ENCODE data around the gene ECT2L.
A peak's percentile ranks its signal among the peaks of the same experiment; 100 is the strongest.

The ECT2L gene, protein sequence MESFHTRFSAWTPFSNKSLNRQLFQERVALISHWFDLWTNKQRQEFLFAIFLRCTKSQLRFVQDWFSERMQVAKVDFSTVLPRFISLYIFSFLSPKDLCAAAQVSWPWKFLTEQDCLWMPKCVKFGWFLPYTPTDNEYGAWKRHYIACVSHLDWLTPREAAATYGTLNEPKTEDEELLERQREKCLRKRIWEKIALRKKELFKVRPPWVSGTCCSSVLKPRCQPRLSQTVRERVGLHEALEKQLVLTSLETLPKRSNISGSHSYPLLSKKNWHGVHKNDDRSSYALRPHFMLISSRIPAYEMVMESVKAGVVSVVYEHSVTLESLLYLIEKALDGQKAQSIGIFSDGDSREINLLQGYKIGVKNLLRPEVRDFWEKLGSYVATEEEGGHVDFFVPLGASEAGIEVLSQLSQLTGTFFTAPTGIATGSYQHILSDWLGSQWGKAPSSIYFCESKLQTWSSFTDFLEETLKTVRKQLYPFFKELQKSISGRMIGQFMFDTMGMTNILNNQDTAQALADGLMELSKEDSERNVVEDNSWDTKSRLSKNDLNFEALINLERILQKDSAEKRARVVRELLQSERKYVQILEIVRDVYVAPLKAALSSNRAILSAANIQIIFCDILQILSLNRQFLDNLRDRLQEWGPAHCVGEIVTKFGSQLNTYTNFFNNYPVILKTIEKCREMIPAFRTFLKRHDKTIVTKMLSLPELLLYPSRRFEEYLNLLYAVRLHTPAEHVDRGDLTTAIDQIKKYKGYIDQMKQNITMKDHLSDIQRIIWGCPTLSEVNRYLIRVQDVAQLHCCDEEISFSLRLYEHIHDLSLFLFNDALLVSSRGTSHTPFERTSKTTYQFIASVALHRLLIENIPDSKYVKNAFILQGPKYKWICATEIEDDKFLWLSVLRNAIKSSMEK

DNA sequence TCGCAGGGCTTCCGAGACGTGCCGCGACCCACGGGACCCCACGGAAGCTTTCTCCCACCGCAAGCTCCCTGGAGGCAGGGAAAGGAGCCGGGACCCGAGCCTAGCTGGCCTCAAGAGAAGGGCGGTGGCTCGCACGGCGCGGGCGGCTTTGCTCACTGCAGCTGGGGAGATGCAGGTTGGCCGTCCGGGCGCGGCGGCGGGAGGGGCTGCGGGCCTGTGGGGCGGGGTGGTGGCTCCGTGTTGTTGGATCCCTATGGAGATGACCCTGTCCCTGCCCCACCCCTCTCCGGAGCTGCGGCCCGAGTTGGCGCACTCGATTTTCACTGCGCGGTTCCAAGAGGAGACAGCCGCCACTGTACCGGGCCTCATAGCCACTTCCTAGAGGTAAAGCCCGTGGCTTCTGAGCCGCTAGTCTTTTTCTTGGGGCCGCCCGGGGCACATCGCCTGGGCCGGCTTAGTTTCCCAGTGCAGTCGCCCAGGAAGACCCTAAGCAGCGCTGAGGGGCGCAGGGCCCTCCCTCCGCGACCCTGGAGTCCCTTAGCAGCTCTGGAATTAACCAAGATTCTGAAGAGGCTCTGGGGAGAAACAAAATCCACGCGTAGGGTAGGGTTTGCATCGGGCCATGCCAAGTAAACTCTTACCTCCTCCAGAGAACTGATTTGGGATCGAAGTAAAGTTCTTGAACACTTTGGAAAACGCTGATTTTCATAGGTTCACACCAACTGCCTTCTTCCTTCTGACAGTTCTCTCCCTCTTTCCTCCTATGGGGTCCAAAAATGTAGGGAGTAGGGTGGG lies at the start of gene ECT2L:
Gene ECT2L (plus strand): TSS at position 279 of the 795 bp plus-strand sequence. CDS start 17,188 bp downstream, outside the sequence.
- DNase-seq (ENCODE audit: low spot score), result peak; percentile 89

DNA sequence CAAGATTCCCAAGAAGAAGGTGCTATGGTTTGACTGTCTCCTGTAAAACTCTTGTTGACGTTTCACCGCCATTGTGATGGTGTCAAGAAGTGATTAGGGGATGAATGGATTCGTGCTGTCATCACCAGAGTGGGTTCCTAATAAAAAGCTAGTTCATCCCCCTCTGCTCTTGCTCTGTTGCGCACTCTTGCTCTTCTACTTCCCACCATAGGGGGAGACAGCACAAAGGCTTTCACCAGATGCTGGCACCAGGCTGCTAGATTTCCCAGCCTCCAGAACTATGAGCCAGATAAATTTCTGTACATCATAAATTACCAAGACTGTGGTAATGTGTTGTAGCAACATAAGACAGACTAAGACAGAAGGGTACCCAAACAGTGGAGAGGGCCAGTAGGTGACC lies 43.9 kb upstream of the ECT2L start:
- DNase-seq (ENCODE audit: low spot score), result peak; percentile 20

DNA sequence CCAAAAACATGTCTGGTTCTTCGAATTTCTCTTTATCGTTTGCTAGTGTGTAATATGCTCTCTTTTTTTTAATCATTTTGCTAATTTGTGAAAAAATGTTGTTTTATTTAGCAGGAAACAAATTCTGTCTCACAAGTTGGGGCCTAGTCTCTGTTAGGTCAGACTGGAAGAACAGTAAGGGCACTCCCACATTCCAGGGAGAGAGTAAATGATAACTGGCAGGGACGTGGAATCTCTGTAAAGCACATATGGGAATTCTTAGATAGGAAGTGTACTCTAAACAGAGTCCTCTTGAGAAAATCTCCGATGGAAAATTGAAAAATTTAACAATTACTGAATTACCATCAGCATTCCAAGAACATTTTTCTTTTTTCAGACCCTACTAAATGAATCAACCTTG lies 38.8 kb upstream of the ECT2L start:
- peak; percentile 27 for DNase-seq (ENCODE audit: low spot score)

DNA sequence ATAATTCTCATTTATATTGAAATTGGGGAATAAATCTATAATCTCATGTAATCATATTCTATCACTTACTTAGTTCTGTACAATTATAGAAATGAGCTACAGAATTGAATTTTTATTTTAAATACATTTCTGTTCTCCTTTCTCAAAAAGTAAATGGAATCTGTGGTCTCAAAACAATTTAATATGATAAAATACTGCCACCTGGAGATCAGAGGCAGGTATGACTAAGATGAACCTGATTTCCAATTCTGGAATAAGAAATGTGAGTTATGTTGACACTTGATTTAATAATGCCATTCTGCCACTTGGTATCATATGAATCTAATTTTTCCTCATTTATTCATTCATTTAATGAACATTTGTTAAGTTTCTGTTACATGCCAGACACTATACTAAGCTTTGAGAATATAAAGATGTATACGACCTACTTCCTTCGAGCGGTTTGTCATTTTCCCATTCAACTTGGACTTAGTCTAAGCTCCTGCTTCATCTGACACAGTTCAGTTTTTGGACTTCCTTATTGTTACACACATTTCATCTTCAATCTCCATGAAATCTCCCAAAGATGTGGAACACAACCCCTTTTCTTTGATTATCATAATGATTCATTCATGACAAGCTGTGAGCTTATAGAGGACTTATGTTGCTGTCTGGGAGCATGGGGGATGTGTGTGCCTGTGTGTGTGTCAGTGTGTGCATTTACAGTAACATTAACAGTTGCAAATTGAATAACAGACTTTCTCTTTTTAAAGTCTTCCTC lies 29.8 kb upstream of the ECT2L start:
- peak; percentile 50 for DNase-seq (ENCODE audit: low spot score)

DNA sequence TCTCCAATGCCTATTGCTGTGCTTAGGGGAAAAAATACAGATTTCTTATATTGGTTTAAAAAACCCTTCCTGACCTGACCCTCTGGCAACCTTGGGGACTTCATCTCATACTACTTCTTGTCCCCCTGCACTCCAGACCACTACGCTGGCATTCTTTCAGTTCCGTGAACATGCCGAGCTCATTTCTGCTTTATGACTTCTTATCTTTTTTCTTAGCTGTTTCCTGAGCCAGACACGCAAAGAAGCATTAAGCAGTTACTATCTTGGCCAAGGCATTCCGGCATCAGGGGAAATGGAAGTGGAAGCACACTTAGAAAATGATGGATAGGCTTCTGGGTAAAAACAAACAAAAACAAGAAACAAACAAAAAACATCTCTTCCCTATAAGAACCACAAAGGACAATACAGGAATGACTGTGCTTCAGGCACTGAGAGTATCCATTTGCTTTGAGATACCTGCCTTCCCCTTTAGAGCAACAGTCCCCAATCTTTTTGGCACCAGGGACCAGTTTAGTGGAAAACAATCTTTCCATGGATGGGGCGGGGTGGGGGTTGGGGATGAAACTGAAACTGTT lies 26.7 kb upstream of the ECT2L start:
- DNase-seq (ENCODE audit: low spot score), result no peak

DNA sequence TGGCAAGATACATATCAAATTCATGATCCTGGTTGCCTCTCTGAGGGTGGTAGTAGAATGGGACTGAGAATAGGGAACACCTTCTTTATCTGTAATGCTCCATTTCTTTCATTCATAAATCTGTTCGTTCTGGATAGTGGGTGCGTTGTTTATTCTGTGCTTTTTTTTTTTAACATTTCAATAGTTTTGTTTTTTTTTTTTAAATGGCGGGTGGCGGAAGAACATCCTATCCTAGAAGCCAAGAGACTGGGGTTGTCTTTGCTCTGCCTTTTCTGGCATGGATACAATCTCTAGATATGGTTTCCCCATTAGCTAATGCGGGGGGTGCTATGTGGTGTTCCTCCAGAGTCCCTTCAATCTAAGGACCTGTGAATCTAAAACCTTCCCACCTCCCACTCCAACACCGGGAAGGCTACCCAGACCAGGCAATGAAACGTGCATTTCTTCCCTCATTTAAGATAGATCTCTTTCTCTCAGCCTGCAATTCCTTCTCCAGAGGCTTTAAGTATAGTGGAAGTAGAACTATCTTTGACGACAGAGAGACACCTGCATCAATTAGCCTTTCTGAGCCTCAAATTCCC lies 23.2 kb upstream of the ECT2L start:
- DNase-seq (ENCODE audit: low spot score), result no peak

DNA sequence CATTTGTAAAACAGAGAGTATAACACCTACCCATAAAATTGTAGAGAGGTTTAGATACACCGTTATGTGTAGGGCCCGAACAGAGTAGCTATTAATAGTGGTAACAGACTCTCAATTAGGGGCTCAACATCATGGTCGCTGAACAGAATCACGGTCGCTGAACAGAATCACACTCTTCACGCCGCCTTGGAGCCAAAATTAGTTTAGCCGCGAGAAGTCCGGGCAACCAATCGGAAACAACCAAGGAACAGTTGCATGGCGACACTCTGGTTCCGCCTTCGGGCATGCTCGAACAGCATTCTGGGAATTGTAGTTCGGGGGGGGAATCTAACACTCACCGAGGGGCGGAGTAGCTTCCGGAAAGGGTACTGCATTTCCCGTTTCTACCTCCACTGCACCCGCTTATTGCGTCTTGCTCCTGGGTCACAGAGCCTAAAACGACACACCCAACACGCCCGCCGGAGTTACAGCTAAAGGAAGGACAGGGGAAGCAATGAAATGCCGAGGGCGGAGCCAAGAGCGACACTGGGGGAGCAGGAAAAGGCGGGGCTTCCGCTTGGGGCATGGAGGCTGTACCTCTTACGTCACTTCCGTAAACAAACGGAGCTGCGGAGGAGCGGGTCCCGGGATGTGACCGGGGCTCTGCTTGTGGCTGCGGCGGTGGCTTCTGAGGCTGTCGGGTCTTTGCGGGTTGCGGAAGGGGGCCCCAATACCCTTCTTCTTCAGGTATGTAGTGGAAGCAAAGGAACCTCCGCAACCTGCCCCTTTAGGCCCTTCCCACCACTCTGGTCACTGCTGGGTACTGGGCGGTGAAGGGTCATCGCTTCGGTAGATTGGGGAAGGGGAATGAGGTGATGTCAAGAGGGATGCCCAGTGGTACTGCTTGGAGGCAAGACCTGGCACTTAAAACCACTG lies 22.5 kb upstream of the ECT2L start, which contains the start of gene CCDC28A:
Gene CCDC28A (plus strand): TSS at position 593 of the 915 bp plus-strand sequence. CDS start 2,352 bp downstream, outside the sequence.
- peak; percentile 96 for DNase-seq (ENCODE audit: low spot score)

DNA sequence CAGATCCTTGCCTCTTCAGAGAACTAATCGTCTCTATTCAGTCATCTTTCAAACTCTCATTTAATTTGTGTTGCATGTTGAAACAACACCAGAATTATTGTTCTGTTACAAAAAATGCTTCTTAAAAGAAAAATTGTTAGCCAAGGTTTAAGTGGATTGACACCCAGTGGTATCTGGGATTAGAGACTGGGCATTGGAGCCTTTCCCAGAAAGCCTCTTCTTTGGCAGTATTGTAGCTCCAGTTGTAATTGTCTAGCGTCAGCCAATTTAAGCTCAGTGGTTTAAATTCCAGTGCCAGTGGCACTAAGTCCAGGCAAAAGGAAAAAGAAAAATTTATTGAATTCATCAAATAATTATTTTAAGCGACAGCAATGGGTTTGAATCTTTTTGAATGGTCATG lies 21.5 kb upstream of the ECT2L start:
- no peak for DNase-seq (ENCODE audit: low spot score)

DNA sequence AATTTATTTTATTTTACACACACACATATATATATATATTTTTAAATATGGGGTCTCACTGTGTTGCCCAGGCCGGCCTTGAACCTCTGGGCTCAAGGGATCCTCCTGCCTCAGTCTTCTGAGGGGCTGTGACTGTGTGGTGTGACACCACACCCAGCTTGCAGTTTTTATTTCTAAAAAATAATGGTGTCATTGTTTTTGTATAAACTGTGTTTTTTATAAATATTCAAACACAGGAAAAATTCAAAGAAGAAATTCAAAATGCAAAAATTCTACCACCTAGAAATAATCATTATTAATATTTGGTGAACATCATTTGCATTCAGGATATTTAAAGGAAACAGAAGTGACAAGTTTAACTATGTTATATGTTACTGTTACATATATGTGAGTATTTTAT lies 19.2 kb upstream of the ECT2L start:
- DNase-seq (ENCODE audit: low spot score), result no peak

DNA sequence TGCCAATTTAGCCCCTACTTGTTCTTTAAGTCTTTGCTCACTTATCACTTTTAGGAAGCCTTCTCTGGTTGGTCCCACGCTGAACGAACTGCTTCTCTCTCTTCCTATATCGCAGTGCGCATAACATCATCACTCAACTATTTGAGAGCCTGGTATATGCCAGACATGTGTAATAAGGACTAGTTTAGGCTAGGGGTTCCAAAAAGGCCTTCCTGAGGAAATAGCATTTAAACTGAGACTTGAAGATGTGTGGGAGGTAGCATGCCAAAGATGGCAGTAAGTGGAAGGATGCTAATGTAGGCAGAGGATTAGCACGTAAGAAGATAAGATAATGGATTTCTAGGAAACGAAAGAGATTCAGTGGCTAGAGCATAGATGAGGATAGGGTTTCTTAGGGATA lies 17.6 kb upstream of the ECT2L start:
- DNase-seq (ENCODE audit: low spot score), result no peak

DNA sequence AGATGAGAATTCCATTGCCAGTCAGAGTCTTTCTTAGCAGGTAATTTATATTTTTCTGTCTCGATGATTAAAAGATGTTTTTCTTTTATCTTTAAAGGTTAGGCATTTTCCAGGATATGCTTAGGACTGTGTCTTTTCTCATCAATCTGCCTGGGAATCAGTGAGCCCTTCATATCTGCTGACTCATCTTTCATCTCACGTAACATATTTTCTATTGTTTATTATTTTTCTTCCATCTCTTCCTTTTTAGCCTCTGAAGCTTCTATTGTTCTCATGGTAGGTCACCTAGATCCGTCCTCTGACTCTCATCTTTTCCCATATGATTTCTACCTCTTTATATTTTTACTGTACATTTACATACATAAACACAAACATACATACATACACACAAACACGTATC lies 13.6 kb upstream of the ECT2L start:
- no peak for DNase-seq (ENCODE audit: low spot score)

DNA sequence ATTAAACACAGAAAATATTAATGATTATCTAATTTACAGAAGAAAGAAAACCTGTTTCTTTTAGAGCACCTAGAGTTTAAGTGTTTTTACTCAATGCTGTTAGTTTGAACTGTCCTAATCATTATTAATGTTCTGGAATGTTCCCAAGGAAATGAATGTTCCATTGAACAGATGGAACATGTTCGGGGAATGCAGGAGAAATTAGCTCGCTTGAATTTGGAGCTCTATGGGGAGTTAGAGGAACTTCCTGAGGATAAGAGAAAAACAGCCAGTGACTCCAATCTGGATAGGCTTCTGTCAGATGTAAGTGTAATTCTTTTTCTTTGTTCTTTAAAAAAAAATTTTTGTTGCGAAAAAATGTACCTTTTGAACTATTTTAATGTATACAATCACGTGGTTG lies 10.8 kb upstream of the ECT2L start:
- no peak for DNase-seq (ENCODE audit: low spot score)

DNA sequence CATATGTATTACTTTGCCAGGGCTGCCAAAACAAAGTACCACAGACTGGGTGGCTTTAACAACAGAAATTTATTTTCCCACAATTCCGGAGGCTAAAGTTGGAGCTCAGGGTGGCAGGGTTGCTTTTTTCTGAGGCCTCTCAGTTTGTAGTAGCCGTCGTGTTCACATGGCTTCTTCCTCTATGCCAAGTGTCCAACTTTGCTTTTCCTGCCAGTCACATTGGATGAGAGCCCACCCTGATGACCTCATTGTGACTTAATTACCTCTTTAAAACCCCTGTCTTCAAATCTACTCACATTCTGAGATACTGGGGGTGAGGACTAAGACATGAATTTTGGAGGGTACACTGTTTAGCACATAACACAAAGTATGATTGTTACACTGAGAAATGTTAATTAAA lies 9.9 kb upstream of the ECT2L start:
- DNase-seq (ENCODE audit: low spot score), result no peak

DNA sequence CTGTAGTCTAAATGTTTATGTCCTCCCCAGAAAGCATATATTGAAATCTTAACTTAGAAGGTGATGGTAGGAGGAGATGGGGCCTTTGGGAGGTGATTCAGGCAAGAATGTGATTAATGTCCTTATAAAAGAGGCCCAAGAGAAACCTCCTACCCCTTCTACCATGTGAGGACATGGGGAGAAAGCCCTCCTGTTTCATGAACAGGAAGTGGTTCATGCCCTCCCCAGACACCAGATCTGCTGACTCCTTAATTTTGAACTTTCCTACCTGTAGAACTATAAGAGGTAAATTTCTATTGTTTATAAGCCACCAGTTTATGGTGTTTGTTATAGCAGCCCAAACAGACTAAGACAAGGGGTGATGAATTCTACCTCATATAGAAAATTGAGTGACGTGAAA lies 8.7 kb upstream of the ECT2L start:
- DNase-seq (ENCODE audit: low spot score), result no peak

DNA sequence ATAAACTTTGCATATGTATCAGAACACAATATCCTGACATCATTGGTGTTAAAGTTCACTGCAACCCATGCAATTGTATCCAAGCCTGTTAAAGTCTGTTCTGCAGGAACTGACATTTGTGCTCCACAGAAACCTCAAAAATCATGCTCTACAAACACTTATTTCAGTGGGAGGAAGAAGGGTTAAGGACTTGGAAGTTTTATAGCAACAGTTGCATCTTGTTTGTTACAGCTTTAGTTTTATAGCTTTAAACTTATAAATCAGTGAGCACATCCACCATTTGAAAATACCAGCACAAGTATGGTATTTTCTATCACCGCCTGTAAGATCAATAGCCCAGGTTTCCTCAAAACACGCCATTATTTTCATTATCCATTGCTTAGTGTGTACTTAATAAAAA lies 884 bp downstream of the ECT2L start:
- DNase-seq (ENCODE audit: low spot score), result no peak

DNA sequence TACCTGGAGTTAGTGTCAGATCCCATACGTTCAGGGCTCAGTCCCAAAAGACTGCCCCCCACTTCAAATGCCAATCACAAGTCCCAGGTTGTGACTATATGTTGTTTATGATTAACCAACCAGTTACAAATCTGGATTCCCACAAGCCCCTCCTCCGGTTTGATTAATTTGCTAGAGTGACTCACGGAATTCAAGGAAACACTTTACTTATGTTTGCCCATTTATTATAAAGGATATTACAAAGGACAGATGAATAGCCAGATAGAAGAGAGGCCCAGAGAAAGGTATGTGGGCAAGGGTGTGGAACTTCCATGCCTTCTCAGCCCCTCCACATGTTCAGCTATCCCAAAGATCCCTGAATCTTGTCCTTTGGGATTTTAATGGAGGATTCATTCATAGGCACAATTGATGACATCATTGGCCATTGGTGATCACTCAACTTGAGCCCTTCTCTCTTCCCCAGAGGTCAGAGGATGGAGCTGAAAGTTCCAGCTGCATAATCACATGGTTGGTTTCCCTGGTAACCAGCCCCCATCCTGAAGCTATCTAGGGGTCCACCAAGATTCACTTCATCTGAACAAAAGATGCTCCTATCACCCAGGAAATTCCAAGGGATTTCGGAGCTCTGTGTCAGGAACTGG lies 2.0 kb downstream of the ECT2L start:
- DNase-seq (ENCODE audit: low spot score), result no peak

DNA sequence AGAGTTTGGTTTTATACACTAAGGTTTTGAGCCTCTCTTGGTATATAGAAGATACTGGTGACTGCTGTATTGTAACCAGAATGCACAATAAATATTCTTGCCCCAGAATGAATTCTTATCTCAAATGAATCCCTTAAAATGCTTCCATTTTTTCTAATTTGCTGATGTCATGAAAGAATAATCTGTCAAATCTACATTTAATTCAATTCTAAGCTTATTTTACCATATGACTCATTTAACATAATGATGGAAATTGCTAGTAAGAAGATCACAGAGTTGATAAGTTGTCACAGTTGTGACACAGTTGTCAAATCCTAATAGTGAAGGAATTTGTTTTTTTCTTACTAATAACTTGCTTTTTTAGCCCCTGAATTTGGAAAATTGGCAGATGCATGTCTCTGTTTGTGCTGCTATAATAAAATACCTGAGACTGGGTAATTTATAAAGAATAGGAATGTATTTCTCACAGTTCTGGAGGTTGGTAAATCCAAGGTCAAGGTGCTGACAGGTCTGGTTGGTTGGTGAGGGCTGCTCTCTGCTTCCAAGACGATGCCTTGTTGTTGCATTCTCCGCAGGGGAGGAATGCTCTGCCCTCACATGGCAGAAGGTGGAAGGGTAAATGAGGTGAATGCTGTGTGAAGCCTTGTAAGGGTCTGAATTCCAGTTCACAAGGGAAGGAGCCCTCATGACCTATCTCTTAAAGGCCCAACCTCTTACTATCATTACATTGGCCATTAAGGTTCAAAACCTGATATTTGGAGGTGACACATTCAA lies 4.7 kb downstream of the ECT2L start:
- DNase-seq (ENCODE audit: low spot score), result no peak

DNA sequence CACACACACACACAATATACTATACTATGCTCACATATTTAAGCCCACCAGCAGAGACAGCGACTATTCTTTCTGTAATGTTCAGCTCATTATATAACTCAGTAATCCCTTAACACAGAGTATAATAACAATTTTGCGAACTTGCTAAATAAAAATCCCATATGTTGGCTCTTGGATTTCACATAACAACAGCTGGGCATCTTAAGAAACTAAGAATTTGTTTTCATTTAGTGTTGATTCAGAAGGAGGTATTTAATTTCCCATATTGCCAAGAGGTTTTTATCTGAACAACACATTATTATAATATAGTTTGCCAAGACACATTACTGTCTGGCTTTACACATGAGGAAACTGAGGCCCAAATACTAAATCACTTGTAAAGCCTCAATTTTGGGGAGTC lies 7.4 kb downstream of the ECT2L start:
- no peak for DNase-seq (ENCODE audit: low spot score)

Data from AG20443 (cell line).